Loucy (cell line): Measurements from ENCODE around the gene HIGD1A.

Source experiments
- EZH2phosphoT487 ChIP-seq: fragments of 200-600 bp; IDR thresholded peaks from 2 replicates; pipeline ENCODE4 v1.6.1; 2018; ENCODE audit warnings: antibody characterized with exemption, mild to moderate bottlenecking, moderate library complexity, borderline replicate concordance
- TF ChIP-seq, protein P1 (sequence below): fragments of 200-600 bp; sonication (generic); conservative IDR thresholded peaks from 2 replicates; pipeline ENCODE4 v1.5.1; 2014; ENCODE audit warnings: mild to moderate bottlenecking, antibody characterized with exemption, low read length

DNA sequence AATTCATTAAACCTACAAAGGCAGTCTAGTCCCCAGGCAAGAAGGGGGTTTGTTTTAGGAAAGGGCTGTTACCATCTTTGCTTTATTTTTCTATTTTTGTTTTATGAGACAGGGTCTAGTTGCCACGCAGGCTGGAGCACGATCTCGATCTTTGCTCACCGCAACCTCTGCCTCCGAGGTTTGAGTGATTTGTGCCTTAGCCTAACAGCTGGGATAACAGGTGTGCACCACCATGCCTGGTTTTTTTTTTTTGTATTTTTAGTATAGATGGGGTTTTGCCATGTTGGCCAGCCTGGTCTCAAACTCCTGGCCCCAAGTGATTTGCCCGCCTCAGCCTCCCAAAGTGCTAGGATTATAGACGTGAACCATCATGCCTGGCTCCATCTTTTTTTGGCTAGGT, 4.9 kb downstream of the HIGD1A start:
- TF ChIP-seq, protein P1, sequence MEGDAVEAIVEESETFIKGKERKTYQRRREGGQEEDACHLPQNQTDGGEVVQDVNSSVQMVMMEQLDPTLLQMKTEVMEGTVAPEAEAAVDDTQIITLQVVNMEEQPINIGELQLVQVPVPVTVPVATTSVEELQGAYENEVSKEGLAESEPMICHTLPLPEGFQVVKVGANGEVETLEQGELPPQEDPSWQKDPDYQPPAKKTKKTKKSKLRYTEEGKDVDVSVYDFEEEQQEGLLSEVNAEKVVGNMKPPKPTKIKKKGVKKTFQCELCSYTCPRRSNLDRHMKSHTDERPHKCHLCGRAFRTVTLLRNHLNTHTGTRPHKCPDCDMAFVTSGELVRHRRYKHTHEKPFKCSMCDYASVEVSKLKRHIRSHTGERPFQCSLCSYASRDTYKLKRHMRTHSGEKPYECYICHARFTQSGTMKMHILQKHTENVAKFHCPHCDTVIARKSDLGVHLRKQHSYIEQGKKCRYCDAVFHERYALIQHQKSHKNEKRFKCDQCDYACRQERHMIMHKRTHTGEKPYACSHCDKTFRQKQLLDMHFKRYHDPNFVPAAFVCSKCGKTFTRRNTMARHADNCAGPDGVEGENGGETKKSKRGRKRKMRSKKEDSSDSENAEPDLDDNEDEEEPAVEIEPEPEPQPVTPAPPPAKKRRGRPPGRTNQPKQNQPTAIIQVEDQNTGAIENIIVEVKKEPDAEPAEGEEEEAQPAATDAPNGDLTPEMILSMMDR: no peak
- no peak for TF ChIP-seq EZH2phosphoT487
